Ramos (cell line): ENCODE data around the gene TNIP1.

Experiments
- in situ Hi-C: fragments of 300-500 bp; cut with MboI; formaldehyde crosslinking; loops from one replicate; pipeline ENCODE4 v1.14.3; 2022; ENCODE audit warnings: low sequenced_read_pairs; ENCODE audit not compliant: unreplicated experiment

Gene TNIP1

GRCh38 chr5:151068433-151069197 is 12.2 kb downstream of the TNIP1 start:
- in situ Hi-C loops: no loop called here

GRCh38 chr5:151067632-151068432 is 13.0 kb downstream of the TNIP1 start:
- in situ Hi-C loops: no loop called here

DNA sequence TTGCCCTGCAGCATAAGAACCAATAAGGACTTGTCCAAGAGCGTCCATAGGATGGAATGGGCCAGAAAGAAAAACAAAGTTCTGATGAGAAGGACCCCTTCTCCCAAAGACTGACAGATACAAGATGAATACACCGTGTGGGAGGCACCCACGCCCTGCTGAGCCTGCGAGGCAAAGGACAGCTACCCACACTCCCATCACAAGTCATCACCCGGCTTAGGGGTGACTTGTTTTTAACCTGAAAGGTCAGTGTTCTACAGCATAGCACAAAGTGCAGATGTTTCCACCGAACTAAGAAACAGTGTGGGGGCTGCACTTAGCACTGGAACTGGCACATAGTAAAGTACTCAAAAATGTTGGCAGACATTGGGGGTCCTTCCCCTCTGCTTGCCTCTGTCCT is 13.9 kb downstream of the TNIP1 start:
- in situ Hi-C loops: no loop called here

- in situ Hi-C loops: no loop called here
Measured at GRCh38 chr5:151065609-151066008, 15.2 kb downstream of the TNIP1 start.

GRCh38 chr5:151064916-151065499 is 15.8 kb downstream of the TNIP1 start:
- in situ Hi-C loops: no loop called here

- in situ Hi-C loops: no loop called here
Measured at GRCh38 chr5:151063142-151063989, 17.5 kb downstream of the TNIP1 start.

- in situ Hi-C loops: no loop called here
Measured at GRCh38 chr5:151062405-151063141, 18.3 kb downstream of the TNIP1 start.

- in situ Hi-C loops: no loop called here
Measured at GRCh38 chr5:151060742-151061141, 20.1 kb downstream of the TNIP1 start.

DNA sequence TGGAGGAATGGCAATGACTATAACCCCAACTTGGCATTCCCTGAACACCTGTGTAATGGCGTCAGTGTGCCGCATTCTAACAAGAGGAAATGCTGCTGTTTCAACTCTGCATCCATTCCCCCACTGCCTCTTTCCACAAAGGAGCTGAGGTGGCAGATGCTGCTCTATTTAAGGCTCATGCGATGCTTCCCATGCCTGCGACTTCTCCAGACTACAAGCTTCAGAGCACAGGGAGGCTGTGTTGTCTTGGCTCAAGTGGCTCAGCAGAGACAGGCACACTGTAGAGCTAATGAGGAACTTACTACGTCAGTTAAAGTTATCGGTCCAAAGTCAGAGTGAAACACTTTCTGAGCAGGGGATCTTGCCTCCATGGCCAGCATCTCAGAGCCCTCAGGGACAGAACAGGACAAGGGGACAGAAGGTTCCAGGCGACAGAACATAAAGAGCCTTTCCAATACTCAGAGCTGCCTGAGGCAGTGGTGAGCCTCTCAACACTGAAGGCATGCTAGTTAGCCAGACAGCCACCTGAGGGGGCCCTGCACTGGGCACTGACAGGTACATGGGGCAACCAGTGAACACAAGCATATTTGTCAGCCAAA is 21.8 kb downstream of the TNIP1 start:
- in situ Hi-C loops: no loop called here

GRCh38 chr5:151058301-151058700 is 22.5 kb downstream of the TNIP1 start:
- in situ Hi-C loops: no loop called here

GRCh38 chr5:151056379-151057325 is 24.2 kb downstream of the TNIP1 start:
- in situ Hi-C loops: no loop called here

- in situ Hi-C loops: no loop called here
Measured at GRCh38 chr5:151055336-151055735, 25.5 kb downstream of the TNIP1 start.

- in situ Hi-C loops: loop anchor here (5.0 kb wide), 1 partner anchor 63 kb away; no protein-coding TSS in a partner anchor
Measured at GRCh38 chr5:151054709-151055108, 26.1 kb downstream of the TNIP1 start.

DNA sequence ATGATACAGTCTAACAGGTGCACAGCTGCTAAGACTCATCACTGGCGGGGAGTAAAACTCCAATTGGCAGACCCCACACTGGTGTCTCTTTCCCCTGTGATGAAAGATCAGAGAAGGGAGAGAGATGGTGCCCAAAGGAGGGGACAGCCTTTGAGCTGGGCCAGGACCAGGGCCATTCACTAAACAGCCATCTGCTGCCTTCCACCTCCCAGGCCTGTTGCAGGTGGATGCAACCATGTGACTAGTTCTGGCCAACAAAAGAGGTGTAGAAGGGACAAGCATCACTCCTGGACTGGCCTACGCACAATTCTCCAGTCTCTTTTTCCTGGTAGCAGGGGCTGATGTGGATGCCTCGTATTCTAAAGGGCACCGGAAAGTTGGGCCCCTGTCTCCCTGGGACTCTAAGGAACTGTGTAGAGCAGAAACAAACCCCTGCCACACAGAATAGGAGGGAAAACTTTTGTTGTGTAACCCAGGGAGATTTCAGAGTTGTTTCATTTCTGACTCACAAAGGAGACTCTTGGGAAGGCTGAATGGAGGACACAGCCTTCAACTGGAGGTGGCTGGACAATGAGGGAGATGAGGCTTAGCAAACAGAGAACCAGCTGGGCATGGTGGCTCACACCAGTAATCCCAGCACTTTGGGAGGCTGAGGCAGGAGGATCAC is 26.9 kb downstream of the TNIP1 start:
- in situ Hi-C loops: loop anchor here (5.0 kb wide), 1 partner anchor 63 kb away; no protein-coding TSS in a partner anchor

DNA sequence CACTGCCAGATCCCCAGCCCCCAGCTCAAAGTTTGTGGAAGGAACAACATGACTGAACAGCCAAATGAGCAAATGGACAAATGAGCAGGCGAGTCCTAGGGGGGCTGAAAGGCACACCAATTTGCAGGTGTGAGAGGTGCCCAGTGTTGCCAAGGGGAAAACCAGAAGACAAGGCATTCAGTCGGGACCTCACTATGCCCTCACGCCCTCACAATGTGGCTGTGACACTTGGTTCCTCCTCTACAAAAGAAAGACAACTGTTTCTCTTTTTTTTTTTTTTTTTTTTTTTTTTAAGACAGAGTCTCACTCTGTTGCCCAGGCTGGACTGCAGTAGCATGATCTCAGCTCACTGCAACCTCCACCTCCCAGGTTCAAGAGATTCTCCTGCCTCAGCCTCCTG is 28.0 kb downstream of the TNIP1 start:
- in situ Hi-C loops: loop anchor here (5.0 kb wide), 1 partner anchor 64 kb away; no protein-coding TSS in a partner anchor

- in situ Hi-C loops: loop anchor here (5.0 kb wide), 1 partner anchor 65 kb away; no protein-coding TSS in a partner anchor
Measured at GRCh38 chr5:151051931-151052608, 28.8 kb downstream of the TNIP1 start.
